ENCODE results near the gene ZCCHC14.
"Not testable (repeated sequence)": the region's sequence is repeated elsewhere in the genome, so short reads cannot be mapped to it uniquely, and the experiment has no call there.

The ZCCHC14 gene

DNA sequence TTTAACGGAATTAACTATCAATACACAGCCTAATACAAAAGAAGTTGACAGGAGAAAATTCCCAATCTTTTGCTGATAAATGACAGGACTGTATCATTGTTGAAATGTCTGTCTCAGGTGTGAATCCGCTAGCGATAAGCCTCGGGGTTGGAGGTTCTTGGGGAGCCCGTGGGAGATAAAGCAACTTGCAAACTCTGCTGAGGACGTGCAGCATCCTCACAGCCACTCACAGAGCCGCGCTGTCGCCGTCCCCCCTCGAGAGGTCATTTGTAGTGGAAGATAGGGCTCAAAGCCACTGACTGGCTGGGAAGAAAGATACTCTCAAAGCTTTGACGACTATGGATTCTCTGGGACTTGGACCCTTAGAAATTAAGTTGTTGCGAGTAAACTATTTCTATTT is 83.7 kb downstream of the ZCCHC14 start:
- DNase-seq (ENCODE audit: low spot score) = no peak

DNA sequence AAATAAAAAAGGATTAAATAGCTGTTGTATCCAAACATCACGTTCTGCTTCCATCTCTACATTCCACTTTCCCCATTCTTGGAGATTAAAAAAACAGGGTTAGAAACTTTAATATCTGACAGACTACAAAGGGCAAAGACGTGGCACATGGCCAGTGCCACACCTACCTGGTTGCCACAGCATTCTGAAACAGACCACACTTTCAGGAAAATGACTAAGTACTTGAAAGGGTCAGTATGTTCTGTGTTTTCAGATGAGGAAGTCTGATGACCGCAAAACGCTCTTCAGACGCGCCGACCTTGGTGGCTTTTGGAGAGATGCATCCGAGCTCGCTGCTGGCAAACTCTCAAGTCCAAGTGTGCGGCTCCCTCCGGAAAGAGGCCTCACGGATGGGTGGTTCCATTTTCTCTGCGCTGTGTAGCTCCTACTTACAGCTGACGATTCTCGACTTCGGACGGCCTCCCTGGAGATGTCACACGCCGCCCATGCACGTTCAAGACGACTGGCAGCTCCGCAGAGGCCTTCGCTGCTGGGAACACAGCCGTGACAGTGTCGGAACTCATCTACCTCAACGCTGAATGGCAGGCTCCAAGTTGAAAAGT is 85.2 kb downstream of the ZCCHC14 start:
- no peak for DNase-seq (ENCODE audit: low spot score)

DNA sequence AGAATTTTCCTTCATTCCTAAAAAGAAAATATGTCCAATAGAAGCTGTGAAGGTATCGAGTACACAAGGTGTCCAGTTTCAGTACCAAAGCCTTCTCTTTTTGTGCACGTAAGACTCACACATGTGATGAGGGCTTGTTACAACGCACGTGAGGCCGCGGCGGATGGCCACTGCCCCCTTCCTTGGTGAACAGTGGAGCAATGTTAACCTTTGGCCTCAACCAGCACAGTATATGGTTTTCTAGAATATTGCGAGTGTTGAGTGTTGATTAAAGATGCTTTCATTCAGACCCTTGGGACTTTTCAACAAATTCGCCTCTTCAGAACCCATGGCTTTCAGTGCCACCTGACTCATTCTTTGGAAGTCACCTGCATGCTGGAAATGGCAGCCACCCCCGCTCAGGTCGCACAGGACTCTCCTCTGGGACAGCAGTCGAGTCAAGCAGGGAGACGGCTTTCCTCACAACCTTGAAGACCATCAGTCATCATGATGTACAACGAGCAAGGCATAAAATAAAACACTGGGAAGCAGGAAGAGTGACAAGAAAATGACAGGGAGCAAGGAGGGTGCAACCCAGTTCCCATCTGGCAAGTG is 86.2 kb downstream of the ZCCHC14 start:
- no peak for DNase-seq (ENCODE audit: low spot score)

DNA sequence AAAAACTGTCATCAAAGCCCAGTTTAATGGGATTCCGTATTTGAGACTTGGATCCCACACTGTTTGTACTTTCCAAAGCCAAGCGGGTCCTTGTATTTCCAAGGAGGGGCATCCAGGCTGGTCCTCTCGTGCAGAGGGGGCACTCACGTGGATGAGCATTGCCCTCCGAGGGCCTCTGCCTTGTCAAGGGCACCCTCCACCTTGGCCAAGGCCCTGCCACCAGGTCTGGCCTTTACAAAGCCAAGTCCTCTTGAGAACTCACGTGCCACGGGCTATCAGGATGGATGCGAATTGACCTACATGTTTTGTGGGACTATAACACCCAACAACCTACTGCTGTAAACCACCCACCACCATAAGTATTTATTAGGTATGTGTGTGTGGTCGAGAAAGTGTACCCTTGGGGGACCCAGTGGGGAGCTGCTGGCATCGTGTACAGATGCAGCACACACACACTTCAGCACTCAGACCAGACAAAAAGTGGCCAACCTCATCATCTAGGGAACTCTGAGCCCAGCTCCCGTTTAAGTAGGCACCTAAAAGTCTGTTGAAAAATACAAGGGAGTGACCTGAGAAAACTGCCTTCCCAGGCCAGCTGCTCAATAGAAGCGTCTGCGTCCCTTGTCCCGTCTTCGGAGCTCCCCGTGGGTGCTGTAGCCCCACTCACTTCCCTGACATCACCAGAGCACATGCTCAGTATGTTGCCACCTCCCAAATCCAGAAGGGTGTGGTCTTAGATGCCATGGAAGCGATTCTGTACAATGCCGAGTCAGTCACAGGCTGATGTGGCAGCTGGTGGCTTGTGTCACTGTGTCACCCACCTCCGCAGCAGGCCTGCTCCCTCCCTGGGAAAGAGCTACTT is 87.8 kb downstream of the ZCCHC14 start:
- no peak for DNase-seq (ENCODE audit: low spot score)

DNA sequence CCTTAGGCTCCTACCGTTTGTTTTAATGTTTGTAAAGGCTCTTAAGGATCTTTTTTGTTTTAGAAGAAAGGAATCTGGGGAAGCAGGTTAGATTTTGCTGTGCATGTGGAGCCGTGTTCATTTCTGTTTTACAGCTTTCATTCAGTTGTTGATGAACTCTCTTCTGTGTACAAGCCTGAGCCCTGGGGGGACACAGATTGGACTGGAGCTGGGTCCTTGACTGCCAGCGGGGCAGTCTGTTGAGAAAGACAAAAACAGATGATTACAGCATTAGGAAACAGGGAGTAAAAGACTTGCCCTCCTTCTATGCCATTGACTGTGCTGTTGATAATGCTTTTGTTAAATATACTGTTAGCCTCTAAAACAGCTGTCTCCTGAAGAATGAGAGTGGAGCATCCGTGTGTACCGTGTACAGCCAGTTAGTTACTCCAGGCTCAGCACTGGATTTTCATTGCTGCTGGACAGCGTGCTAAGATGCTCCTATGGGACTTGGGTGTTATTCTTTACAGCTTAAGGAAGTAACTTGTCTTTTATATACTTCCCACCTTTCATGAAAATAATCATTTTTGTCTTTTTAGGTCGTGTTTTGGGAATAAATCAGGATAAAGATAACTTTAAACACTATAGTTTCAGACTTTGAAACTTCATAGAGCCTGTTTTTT is 97.5 kb downstream of the ZCCHC14 start:
- no peak for DNase-seq (ENCODE audit: low spot score)

DNA sequence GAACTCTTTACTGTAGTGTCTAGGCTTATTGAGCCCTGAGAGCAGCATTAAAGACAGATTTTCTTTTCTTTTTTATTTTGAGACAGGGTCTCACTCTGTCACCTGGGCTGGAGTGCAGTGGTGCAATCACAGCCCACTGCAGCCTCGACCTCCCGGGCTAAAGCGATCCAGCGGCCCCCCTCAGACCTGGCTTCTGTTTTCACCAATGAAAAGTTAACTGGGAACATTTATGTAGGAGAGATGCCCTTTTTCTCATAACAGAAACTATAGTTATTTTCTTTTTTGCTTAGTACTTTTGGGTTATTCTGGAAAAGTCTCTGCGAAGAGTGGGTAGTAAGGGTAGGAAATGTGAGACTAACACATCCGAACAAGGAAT is 99.2 kb downstream of the ZCCHC14 start:
- DNase-seq (ENCODE audit: low spot score) = no peak

DNA sequence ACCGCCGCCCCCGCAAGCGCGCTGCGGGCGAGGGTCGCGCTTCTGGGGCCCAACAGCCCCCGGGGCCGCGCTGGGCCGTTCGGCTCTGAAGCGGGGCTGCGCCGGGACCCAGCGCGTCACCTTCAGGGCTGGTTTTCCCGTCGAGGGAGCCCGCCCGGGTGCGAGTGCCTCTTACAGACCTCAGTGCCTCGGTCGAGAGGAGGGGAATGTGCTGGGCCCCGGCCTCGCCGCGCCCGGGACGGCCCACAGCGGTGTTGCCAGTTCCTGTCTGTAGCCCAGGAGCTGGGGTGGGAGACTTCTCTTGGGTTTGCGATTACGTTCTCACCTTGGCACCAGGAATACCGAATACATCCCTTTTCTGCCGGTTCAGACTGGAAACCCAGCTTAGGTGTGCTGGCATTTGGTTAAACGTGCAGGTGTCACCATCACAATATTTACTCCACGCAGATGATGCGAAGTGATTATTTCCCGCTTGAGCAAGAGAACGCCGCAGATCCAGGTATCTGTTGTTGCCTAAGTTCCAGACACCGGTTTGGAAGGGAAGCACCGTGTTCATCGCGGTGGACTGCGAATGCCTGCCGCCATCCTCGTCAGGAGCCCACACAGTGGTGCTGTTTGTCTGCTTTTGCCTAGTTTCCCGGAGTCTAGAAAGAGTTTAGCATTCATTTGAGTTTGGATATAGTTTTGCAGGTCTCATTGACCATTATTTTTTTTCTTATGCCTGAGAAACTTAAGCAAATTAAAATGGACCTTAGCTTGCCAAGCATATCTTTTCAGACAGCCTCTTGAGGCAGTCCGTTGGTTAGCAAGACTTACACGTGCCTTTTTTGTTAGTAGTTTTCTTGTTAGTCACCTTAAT is 99.8 kb downstream of the ZCCHC14 start:
- DNase-seq (ENCODE audit: low spot score) = no peak

DNA sequence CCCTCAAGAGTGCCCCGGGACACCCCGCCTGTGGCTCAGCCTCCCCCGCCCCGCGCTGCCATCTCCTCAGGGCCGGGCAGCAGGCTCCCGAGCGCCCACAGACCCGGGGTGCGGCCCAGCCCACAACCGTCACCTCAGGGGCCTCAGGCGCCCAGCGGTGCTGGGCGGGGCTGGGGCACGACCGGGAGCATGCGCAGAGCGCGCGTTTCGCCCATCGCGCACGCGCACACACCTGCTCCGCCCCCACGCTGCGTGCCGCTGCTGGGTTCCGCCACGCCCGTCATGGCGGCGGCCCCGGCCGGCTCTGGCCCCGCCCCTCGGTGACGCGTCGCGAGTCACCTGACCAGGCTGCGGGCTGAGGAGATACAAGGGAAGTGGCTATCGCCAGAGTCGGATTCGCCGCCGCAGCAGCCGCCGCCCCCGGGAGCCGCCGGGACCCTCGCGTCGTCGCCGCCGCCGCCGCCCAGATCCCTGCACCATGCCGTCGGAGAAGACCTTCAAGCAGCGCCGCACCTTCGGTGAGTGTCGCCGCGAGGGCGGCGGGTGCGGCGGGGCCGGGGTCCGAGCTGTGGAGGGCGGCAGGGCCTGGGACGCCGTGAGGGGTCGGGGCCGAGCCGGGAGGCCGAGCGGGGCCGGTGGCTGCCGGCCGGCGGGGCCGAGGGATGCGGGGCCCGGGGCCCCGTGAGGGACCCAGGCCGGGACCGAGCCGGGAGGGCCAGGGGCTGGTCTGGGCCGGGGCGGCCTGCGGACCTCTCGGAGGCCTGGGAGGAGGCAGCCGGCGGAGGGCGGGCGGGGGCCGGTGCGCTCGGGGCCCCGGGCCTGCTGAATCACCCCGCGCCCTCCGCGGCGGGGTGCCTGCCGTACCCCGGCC is 100.6 kb downstream of the ZCCHC14 start, which contains the start of gene MAP1LC3B:
Gene MAP1LC3B (plus strand): TSS at position 387 of the 871 bp plus-strand sequence. CDS start 92 bp downstream, at position 479.
- DNase-seq (ENCODE audit: low spot score) = peak; percentile 97

DNA sequence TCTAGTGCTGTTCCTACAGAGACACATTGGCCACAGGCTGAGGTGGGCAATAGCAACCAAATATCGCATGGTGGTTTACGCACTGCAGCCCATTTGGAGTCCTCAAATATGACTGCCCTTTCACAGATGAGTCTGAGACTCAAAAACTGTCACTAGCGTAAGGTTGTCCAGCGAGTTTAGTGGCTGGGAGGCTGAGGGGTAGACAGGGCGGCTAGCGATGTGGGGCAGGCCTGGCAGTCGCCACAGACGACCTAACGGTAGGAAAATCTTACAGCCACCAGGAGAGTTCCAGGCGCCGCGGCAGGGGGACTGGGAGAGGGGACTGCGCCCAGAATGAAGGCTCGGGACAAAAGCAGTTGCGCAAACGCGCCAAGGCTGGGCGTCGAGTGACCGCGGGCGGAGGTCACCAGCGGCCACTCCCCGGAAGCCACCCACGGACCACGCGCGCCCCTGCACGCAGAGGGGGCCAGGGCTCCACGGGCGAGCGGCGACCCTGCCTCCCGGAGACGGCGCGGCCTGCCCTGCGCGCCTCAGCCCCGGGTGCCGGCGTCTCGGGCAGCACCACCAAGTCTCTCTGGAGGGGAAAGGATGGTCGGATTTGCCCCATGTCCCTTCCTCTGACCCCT is 101.4 kb downstream of the ZCCHC14 start:
- DNase-seq (ENCODE audit: low spot score) = no peak

DNA sequence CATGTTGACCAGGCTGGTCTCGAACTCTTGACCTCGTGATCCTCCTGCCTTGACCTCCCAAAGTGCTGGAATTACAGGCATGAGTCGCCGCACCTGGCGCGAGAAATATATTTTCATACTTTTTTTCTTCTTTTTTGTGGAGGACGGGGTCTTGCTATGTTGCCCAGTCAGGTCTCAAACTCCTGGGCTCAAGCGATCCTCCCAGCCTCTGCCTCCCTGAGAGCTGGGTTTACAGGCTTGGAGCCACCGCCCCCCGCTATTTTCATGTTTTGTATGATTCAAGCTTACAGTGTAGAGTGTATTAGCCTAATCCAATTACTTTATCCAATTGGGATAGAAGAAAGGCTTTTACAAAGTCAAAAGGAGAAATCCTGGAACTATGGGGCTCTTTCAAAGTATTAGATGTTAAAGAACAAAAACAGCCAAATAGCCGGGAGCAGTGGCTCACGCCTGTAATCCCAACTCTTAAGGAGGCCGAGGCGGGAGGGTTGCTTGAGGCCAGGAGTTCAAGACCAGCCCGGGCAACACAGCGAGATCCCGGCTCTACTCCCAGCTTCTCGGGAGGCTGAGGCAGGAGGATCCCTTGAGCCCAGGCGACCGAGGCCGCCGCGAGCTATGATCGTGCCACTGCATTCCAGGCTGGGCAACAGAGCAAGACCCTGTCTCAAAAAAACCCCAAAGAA is 102.0 kb downstream of the ZCCHC14 start:
- no peak for DNase-seq (ENCODE audit: low spot score)

DNA sequence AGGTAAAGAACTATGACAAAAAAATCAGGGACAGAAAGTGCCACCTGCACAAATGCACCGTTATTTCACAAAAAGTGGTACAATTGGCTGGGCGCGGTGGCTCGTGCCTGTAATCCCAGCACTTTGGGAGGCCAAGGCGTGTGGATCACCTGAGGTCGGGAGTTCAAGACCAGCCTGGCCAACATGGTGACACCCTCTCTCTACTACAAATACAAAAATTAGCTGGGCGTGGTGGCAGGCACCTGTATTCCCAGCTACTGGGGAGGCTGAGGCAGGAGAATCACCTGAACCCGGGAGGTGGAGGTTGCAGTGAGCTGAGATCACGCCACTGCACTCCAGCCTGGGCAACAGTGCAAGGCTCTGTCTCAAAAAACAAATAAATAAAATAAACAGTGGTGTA is 102.9 kb downstream of the ZCCHC14 start:
- not testable (repeated sequence) for DNase-seq (ENCODE audit: low spot score)

DNA sequence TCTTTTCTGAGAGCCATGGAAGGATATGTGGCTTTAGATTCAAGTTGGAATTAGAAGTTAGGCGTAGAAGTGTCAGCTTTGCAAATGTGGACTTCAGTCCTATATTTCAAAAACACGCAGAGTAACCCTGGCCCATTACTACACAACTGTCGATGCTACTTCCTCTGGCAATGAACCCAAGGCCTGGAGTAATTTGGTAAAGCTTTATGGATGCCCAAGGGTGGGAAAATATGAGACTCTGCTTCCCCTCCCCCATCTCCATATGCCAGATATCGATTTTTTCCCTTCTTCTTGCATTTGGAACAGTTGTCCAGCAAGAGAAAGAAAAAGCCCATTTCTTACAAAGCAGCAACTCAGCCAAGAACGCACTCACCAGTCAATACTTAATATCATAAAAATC is 103.6 kb downstream of the ZCCHC14 start:
- no peak for DNase-seq (ENCODE audit: low spot score)

DNA sequence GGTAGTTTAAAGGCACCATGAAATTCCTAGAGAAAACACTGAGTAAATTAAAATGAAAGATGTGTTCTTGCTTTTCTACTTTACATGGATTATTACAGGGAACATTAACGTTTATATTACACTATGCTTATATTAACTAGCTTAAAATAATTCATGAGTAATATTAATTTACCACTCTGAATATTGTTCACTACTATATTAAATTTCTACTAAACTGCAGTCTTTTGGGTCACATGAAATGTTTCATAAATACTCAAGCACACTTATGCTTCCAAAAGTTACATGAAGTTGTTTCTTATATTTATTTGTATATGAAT is 104.0 kb downstream of the ZCCHC14 start:
- no peak for DNase-seq (ENCODE audit: low spot score)

DNA sequence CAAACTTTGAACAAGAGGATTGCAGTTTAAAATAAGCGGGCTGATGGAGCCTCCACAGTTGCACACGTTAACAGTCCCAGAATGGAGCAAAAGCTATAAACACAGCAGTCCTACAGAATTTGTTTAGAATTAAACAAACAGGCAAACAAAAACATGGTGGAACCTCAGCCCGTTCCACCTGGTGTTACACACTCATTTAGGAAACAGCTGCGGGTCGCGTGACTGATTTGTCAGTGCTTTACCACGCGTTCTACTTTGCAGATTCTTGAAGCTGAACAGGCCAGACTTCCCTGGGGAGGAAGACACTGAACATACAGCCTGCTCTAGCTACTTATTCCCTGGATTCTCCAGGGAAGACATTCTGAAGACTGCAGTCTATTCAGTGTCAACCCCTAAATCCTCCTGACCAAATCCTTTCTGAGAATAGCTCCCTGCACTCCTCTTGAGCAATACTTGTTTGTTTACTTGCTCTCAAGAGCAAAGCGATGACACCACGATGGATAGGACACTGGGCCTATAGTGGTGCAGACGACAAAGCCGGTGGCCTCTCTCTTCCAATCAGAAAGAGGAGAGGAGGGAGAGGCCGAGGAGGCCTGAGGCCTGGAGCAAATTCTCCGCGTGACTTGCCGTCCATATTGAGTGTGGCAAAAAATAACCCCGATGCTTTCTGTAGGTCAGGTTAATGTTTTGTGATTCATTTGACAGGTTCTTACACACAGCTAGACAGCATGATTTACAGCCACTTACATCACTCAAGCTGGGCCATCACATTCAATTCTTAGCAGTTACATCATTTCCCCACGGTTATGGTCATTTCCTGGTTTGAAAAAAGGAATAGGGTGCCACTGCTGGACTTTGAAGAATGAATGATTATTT is 104.6 kb downstream of the ZCCHC14 start:
- peak; percentile 99 for DNase-seq (ENCODE audit: low spot score)

DNA sequence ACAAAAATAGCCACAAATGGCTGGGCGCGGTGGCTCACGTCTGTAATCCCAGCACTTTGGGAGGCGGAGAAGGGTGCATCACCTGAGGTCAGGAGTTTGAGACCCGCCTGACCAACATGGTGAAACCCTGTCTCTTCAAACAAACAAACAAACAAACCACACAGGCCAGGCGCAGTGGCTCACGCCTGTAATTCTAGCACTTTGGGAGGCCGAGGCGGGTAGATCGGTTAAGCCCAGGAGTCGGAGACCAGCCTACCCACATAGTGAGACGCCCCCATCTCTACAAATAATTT is 108.0 kb downstream of the ZCCHC14 start:
- DNase-seq (ENCODE audit: low spot score) = not testable (repeated sequence)

DNA sequence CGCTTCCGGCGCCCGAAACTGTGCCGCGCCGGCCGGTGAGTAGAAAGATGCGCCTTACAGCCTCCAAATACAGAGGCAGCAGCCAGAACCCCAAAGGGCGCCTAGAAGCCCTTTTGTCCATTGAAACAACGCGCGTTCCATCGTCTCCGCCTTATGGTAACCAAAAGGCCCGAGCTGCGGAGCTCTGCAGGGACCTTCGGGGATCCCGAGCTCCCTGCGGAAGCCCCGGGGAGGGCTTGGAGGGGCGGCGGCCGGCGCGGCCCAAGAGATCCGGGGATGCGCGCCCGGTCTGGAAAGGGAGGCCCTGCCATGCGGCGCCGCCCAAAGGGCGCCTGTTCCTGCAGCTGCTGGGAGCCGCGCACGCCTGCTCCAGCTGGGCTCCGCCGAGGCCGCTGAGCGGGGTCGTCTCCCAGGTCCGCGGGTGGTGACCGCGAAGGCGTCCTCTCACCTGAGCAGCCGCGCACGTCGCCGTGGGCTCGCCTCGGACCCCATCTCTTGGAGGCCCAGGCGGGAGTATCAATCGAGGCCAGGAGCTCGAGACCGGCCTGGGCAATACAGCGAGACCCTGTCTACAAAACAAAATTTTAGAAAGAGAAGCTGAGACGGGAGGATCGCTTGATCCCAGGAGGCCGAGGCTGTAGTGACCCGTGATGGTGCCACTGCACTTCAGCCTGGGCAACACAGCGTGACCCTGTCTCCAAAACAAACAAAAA is 108.5 kb downstream of the ZCCHC14 start:
- DNase-seq (ENCODE audit: low spot score) = no peak

DNA sequence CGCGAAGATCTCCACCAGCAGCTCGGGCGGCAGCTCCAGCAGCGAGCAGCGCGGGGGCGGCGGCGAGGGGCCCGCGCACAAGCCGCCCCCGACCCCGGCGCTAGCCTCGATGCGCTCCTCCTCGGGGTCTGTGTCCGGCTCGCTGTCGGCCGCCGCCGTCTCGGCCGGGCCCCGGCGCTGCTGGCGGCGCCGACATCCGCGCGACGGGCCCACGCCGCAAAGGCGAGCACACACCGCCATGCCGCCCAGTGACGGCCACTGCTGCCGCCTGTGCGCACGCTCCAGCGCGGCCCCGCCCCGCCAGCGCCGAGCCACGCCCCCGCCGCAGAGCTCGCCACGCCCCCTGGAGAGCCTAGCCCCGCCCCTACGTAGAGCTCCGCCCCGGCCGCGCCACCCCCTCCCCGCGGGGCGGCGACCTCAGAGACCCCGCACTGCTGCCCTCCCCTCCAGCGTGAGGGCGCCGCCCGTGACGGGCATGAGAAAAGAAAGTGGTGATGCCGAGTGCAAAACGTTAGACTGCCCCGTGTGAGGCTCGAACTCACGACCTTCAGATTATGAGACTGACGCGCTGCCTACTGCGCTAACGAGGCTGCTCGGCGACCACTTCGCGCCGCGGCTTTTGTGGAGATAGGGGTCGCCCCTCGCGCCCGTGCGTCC is 109.2 kb downstream of the ZCCHC14 start, which contains the start of gene FBXO31:
Gene FBXO31 (minus strand): TSS at position 272 of the 657 bp plus-strand sequence. CDS start 32 bp downstream, at position 240.
- peak; percentile 94 for DNase-seq (ENCODE audit: low spot score)
